ENCODE measurements around the gene MRLN.

Gene MRLN

DNA sequence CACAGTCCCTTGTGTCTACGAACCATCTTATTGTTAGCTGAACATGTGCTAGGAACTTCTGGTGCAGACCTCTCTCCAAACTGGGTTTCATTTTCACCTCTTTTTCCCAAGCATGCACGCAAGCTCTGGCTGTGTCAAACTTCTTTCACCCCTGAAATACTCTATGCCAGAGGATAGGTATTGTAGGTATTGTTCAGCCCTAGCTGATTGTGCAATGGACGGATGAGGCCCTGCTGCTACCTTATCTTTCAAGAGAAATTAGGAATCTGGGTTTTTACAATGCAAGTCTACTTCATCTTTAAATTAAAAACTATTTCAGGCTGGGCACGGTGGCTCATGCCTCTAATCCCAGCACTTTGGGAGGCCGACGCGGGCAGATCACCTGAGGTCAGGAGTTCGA is 28.3 kb upstream of the MRLN start:
- TF ChIP-seq, protein P1, sequence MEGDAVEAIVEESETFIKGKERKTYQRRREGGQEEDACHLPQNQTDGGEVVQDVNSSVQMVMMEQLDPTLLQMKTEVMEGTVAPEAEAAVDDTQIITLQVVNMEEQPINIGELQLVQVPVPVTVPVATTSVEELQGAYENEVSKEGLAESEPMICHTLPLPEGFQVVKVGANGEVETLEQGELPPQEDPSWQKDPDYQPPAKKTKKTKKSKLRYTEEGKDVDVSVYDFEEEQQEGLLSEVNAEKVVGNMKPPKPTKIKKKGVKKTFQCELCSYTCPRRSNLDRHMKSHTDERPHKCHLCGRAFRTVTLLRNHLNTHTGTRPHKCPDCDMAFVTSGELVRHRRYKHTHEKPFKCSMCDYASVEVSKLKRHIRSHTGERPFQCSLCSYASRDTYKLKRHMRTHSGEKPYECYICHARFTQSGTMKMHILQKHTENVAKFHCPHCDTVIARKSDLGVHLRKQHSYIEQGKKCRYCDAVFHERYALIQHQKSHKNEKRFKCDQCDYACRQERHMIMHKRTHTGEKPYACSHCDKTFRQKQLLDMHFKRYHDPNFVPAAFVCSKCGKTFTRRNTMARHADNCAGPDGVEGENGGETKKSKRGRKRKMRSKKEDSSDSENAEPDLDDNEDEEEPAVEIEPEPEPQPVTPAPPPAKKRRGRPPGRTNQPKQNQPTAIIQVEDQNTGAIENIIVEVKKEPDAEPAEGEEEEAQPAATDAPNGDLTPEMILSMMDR (IDR thresholded peaks at IDR 0.05; ENCODE audit: borderline replicate concordance, insufficient read depth, low read depth, low read length), result no peak
- no peak overlapping the region for H3K4me3 ChIP-seq (ENCODE audit: low read depth, low read length)

DNA sequence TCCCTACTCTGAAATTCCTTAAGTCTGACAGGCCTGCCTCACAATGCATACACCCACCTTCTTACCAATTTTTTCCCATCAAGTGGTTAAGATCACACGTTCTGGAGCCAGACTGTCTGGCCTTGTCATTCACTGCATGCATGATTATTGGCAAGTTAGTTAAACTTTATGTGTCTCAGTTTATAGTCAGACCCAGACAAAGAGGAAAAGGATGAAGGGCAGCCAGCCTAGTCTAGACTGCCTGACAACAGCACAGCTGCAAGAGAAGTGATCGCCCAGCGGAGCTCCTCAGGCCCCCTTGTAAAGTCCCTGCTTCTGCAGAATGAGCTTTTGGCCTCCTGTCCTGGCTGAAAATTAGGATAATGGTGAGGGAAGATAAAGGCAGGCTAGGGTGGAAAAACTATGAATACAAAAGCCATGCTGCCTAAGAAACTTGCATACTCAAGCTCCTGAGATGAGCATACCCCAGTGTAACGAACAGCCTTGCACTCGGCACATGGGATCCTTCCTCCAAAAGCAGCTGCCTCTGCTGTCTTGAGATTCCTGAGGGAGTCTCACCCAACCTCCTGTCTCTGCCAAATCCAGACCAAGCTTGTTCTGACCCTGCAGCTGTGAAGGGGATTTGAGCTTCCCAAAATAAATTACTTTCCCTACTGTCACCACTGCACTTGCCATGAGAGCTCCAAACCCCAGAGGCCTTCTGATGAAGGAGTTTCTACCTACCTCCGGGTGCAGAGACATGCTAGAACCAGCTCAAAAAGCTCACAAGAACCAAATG is 26.7 kb upstream of the MRLN start:
- no peak overlapping the region for H3K4me3 ChIP-seq (ENCODE audit: low read depth, low read length)
- TF ChIP-seq, protein P1 (IDR thresholded peaks at IDR 0.05; ENCODE audit: borderline replicate concordance, insufficient read depth, low read depth, low read length), result no peak

DNA sequence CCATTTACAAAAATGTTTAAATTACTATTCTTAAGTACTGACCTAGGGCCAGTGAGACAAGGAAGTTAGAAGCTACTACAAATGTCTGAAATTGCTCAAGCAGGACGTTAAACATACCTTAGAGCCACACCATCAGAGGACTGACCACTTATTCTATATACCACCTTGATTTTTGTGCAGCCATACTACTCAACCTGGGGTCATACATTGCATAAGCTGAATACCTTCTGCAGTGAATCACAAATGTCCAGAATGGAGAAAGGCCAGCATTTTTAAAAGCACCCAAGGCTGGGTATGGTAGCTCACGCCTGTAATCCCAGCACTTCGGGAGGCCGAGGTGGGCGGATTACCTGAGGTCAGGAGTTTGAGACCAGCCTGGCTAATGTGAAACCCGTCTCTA is 21.2 kb upstream of the MRLN start:
- TF ChIP-seq, protein P1 (IDR thresholded peaks at IDR 0.05; ENCODE audit: borderline replicate concordance, insufficient read depth, low read depth, low read length), result no peak

DNA sequence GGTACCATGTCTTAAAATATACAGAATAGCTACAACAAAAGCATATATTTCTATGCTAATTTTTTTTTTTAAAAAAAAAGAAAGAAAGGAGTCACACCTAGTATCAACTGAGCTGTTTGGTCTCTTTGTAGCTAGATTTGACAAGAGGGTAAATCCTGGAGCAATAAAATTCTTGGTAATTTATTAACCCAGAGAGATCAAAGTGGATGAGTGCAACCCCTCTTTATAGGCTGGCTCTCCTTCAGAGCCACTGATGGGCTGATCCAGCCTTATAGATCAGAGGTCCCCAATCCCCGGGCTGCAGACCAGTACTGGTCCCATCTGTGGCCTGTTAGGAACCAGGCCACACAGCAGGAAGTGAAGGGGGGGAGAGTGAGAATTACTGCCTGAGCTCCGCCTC is 19.8 kb upstream of the MRLN start:
- TF ChIP-seq, protein P1 (IDR thresholded peaks at IDR 0.05; ENCODE audit: borderline replicate concordance, insufficient read depth, low read depth, low read length), result no peak
- H3K4me3 ChIP-seq (ENCODE audit: low read depth, low read length), result no peak overlapping the region

More for the DNA sequence above, 21.2 kb upstream of the MRLN start:
- no peak overlapping the region for H3K4me3 ChIP-seq (ENCODE audit: low read depth, low read length)

DNA sequence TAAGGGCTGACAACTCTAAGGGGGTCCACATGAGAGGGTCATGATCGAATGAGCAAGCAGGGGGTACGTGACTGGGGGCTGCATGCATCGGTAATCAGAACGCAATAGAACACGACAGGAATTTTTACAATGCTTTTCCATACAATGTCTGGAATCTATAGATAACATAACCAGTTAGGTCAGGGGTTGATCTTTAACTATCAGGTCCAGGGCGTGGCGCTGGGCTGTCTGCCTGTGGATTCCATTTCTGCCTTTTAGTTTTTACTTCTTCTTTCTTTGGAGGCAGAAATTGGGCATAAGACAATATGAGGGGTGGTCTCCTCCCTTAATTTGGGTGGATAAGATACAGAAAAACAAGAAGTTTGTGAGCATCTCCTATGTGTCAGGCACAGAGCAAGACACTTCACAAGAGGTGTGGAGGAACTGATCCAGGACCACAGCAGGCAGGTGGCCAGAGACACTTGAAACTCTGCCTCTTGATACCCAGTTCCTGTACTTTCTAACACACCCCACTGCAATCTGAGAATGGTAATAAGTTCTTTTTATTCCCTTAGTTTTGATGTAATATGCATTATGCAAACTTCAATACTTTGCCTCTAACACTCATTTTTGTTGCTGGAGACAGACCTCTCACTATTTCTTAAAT is 18.0 kb upstream of the MRLN start:
- TF ChIP-seq, protein P1 (IDR thresholded peaks at IDR 0.05; ENCODE audit: borderline replicate concordance, insufficient read depth, low read depth, low read length), result no peak
- no peak overlapping the region for H3K4me3 ChIP-seq (ENCODE audit: low read depth, low read length)

DNA sequence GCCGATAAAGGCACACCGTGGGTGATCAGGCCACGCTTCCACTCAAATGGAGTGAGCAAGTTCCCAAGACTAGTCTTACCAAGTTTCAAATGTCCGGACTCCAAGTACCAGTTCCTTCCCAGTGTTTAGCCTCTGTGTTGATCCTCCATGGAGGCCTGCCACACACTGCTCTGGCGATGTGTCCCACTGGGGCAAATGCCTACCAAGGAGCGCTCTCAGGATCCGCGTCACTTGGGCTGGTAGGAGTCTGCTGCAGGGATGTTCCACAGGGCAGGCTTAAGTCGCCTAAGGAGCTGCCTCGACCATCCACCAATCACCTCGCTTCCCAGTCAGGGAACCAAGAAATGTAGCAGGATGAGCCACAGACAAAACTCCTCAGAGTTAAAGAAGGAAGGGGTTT is 17.4 kb upstream of the MRLN start:
- TF ChIP-seq, protein P1 (IDR thresholded peaks at IDR 0.05; ENCODE audit: borderline replicate concordance, insufficient read depth, low read depth, low read length), result no peak
- no peak overlapping the region for H3K4me3 ChIP-seq (ENCODE audit: low read depth, low read length)

DNA sequence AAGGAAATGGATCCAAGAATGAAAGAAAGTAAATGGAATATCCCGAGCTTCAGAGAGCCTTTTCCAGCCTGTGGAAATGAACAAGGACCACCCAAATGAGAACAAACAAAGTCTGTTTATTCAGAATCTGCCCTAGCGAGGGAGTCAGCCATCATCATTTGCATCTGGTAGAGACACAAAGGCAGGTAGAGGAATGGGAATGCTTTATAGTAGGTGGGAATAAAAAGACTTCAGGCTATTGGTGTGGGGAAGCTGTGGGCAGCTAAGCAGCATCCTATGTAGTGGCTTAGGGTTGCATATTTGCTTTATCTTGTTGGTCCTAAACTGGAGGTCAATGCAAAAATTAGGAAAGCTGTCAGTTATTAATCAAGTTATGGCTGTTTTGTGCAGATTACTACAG is 9.2 kb upstream of the MRLN start:
- TF ChIP-seq, protein P1 (IDR thresholded peaks at IDR 0.05; ENCODE audit: borderline replicate concordance, insufficient read depth, low read depth, low read length), result no peak

More for the DNA sequence above, 9.2 kb upstream of the MRLN start:
- H3K4me3 ChIP-seq (ENCODE audit: low read depth, low read length), result no peak overlapping the region

Data from GM12875 (cell line).